ENCODE results near the gene SLC44A5. TPM values are rescaled to one million over a fixed set of nuclear protein-coding genes. Genes with fewer than 3 reads are reported as not detected.

The SLC44A5 gene
- total RNA-seq, 2 experiments from 2014 or later, result 0.37 to 0.74 TPM

- Mint-ChIP-seq H3K36me3 (ENCODE audit: low read depth) (no peaks in the 10 kb centered on the region), H3K9me3 (no peaks in the 10 kb centered on the region)
These were observed 283.5 kb downstream of the SLC44A5 start for GRCh38 chr1:75327395-75327794.

GRCh38 chr1:75317976-75318375 is 292.9 kb downstream of the SLC44A5 start:
- intact Hi-C loops (cut with micrococcal nuclease), result no loop called here
- H3K4me3 Mint-ChIP-seq, result no peak overlapping the region
- DNase-seq, result no peak
- H3K36me3 Mint-ChIP-seq (ENCODE audit: low read depth), result no peaks in the 10 kb centered on the region
- H3K9me3 Mint-ChIP-seq, result no peaks in the 10 kb centered on the region
- no peak overlapping the region for H3K27ac Mint-ChIP-seq
- no peaks in the 10 kb centered on the region for H3K4me1 Mint-ChIP-seq (ENCODE audit: low read depth)
- CTCF ChIA-PET, result no interaction called here
- no peaks in the 10 kb centered on the region for H3K27me3 Mint-ChIP-seq (ENCODE audit: low read depth)

More at GRCh38 chr1:75327395-75327794, 283.5 kb downstream of the SLC44A5 start:
- Mint-ChIP-seq H3K4me3 (no peak overlapping the region), H3K4me1 (ENCODE audit: low read depth) (no peaks in the 10 kb centered on the region), H3K27me3 (ENCODE audit: low read depth) (no peaks in the 10 kb centered on the region), H3K27ac (no peak overlapping the region)
- intact Hi-C loops (cut with micrococcal nuclease), result no loop called here
- CTCF ChIA-PET, result no interaction called here
- DNase-seq, result no peak

- Mint-ChIP-seq H3K4me3 (no peak overlapping the region), H3K27ac (no peak overlapping the region), H3K36me3 (ENCODE audit: low read depth) (no peaks in the 10 kb centered on the region), H3K9me3 (no peaks in the 10 kb centered on the region), H3K27me3 (ENCODE audit: low read depth) (no peaks in the 10 kb centered on the region), H3K4me1 (ENCODE audit: low read depth) (no peaks in the 10 kb centered on the region)
- CTCF ChIA-PET, result no interaction called here
- intact Hi-C loops (cut with micrococcal nuclease), result no loop called here
- no peak for DNase-seq
These were observed 294.7 kb downstream of the SLC44A5 start for GRCh38 chr1:75316230-75316629.

GRCh38 chr1:75312620-75313019 is 298.3 kb downstream of the SLC44A5 start:
- no peaks in the 10 kb centered on the region for H3K4me1 Mint-ChIP-seq (ENCODE audit: low read depth)
- no peaks in the 10 kb centered on the region for H3K27me3 Mint-ChIP-seq (ENCODE audit: low read depth)
- CTCF ChIA-PET, result no interaction called here
- no peak overlapping the region for H3K4me3 Mint-ChIP-seq
- H3K27ac Mint-ChIP-seq, result no peak overlapping the region
- H3K9me3 Mint-ChIP-seq, result no peaks in the 10 kb centered on the region
- intact Hi-C loops (cut with micrococcal nuclease), result no loop called here
- no peak for DNase-seq
- H3K36me3 Mint-ChIP-seq (ENCODE audit: low read depth), result no peaks in the 10 kb centered on the region

- DNase-seq, result peak; percentile 5
- Mint-ChIP-seq H3K4me1 (ENCODE audit: low read depth) (no peaks in the 10 kb centered on the region), H3K4me3 (no peak overlapping the region), H3K9me3 (no peaks in the 10 kb centered on the region), H3K27ac (no peak overlapping the region), H3K36me3 (ENCODE audit: low read depth) (no peaks in the 10 kb centered on the region), H3K27me3 (ENCODE audit: low read depth) (no peaks in the 10 kb centered on the region)
- CTCF ChIA-PET, result interaction anchor here (1.1 kb wide), 1 partner anchor 45 kb away, joined by 3 read pairs; no protein-coding TSS in a partner anchor
- intact Hi-C loops (cut with micrococcal nuclease), result no loop called here
These were observed 300.8 kb downstream of the SLC44A5 start for GRCh38 chr1:75310067-75310466.

- no peaks in the 10 kb centered on the region for H3K9me3 Mint-ChIP-seq
- intact Hi-C loops (cut with micrococcal nuclease), result no loop called here
- H3K27ac Mint-ChIP-seq, result no peak overlapping the region
- DNase-seq, result no peak
- no peak overlapping the region for H3K4me3 Mint-ChIP-seq
- no peaks in the 10 kb centered on the region for H3K4me1 Mint-ChIP-seq (ENCODE audit: low read depth)
- H3K36me3 Mint-ChIP-seq (ENCODE audit: low read depth), result no peaks in the 10 kb centered on the region
- no peaks in the 10 kb centered on the region for H3K27me3 Mint-ChIP-seq (ENCODE audit: low read depth)
- CTCF ChIA-PET, result interaction anchor here (0.6 to 0.9 kb wide), 3 partner anchors 31 to 848 kb away, joined by 3 to 5 read pairs (median 3); no protein-coding TSS in a partner anchor
These were observed 302.5 kb downstream of the SLC44A5 start for GRCh38 chr1:75308365-75308764.

- Mint-ChIP-seq H3K27me3 (ENCODE audit: low read depth) (no peaks in the 10 kb centered on the region), H3K27ac (no peak overlapping the region), H3K9me3 (no peaks in the 10 kb centered on the region), H3K4me3 (no peak overlapping the region), H3K36me3 (ENCODE audit: low read depth) (no peaks in the 10 kb centered on the region), H3K4me1 (ENCODE audit: low read depth) (no peaks in the 10 kb centered on the region)
- CTCF ChIA-PET, result no interaction called here
- no peak for DNase-seq
- intact Hi-C loops (cut with micrococcal nuclease), result no loop called here
These were observed 305.9 kb downstream of the SLC44A5 start for GRCh38 chr1:75305061-75305460.

- no peaks in the 10 kb centered on the region for H3K4me1 Mint-ChIP-seq (ENCODE audit: low read depth)
- CTCF ChIA-PET, result no interaction called here
- intact Hi-C loops (cut with micrococcal nuclease), result no loop called here
- no peaks in the 10 kb centered on the region for H3K9me3 Mint-ChIP-seq
- DNase-seq, result no peak
- H3K36me3 Mint-ChIP-seq (ENCODE audit: low read depth), result no peaks in the 10 kb centered on the region
- peaks cover 3% of the 10 kb centered on the region for H3K27me3 Mint-ChIP-seq (ENCODE audit: low read depth)
- no peak overlapping the region for H3K4me3 Mint-ChIP-seq
- H3K27ac Mint-ChIP-seq, result no peak overlapping the region
These were observed 317.6 kb downstream of the SLC44A5 start for GRCh38 chr1:75293270-75293669.

- H3K4me3 Mint-ChIP-seq, result no peak overlapping the region
- H3K4me1 Mint-ChIP-seq (ENCODE audit: low read depth), result no peaks in the 10 kb centered on the region
- no peaks in the 10 kb centered on the region for H3K36me3 Mint-ChIP-seq (ENCODE audit: low read depth)
- no peak for DNase-seq
- CTCF ChIA-PET, result no interaction called here
- H3K9me3 Mint-ChIP-seq, result no peaks in the 10 kb centered on the region
- intact Hi-C loops (cut with micrococcal nuclease), result no loop called here
- no peaks in the 10 kb centered on the region for H3K27me3 Mint-ChIP-seq (ENCODE audit: low read depth)
- H3K27ac Mint-ChIP-seq, result no peak overlapping the region
These were observed 318.9 kb downstream of the SLC44A5 start for GRCh38 chr1:75292013-75292412.

GRCh38 chr1:75276385-75276784 is 334.5 kb downstream of the SLC44A5 start:
- intact Hi-C loops (cut with micrococcal nuclease), result no loop called here
- Mint-ChIP-seq H3K27me3 (ENCODE audit: low read depth) (no peaks in the 10 kb centered on the region), H3K4me3 (no peak overlapping the region), H3K27ac (no peak overlapping the region), H3K9me3 (peaks cover 2% of the 10 kb centered on the region), H3K4me1 (ENCODE audit: low read depth) (no peaks in the 10 kb centered on the region), H3K36me3 (ENCODE audit: low read depth) (no peaks in the 10 kb centered on the region)
- CTCF ChIA-PET, result interaction anchor here (4.5 kb wide), 1 partner anchor 10 kb away, joined by 23 read pairs; no protein-coding TSS in a partner anchor
- DNase-seq, result no peak

GRCh38 chr1:75275631-75276030 is 335.3 kb downstream of the SLC44A5 start:
- H3K9me3 Mint-ChIP-seq, result peaks cover 2% of the 10 kb centered on the region
- CTCF ChIA-PET, result interaction anchor here (1.1 to 4.5 kb wide), 2 partner anchors 10 to 42 kb away, joined by 3 to 23 read pairs; no protein-coding TSS in a partner anchor
- H3K27ac Mint-ChIP-seq, result no peak overlapping the region
- intact Hi-C loops (cut with micrococcal nuclease), result no loop called here
- H3K27me3 Mint-ChIP-seq (ENCODE audit: low read depth), result no peaks in the 10 kb centered on the region
- H3K4me3 Mint-ChIP-seq, result no peak overlapping the region
- H3K36me3 Mint-ChIP-seq (ENCODE audit: low read depth), result no peaks in the 10 kb centered on the region
- no peaks in the 10 kb centered on the region for H3K4me1 Mint-ChIP-seq (ENCODE audit: low read depth)
- no peak for DNase-seq

- CTCF ChIA-PET, result interaction anchor here (1.1 to 4.5 kb wide), 2 partner anchors 9 to 42 kb away, joined by 3 to 23 read pairs; no protein-coding TSS in a partner anchor
- Mint-ChIP-seq H3K27ac (no peak overlapping the region), H3K27me3 (ENCODE audit: low read depth) (no peaks in the 10 kb centered on the region), H3K9me3 (peaks cover 2% of the 10 kb centered on the region), H3K36me3 (ENCODE audit: low read depth) (no peaks in the 10 kb centered on the region), H3K4me1 (ENCODE audit: low read depth) (no peaks in the 10 kb centered on the region), H3K4me3 (no peak overlapping the region)
- intact Hi-C loops (cut with micrococcal nuclease), result no loop called here
- DNase-seq, result no peak
These were observed 335.9 kb downstream of the SLC44A5 start for GRCh38 chr1:75274920-75275506.

GRCh38 chr1:75273110-75273509 is 337.8 kb downstream of the SLC44A5 start:
- no peaks in the 10 kb centered on the region for H3K4me1 Mint-ChIP-seq (ENCODE audit: low read depth)
- CTCF ChIA-PET, result no interaction called here
- H3K36me3 Mint-ChIP-seq (ENCODE audit: low read depth), result no peaks in the 10 kb centered on the region
- H3K27ac Mint-ChIP-seq, result no peak overlapping the region
- DNase-seq, result no peak
- H3K4me3 Mint-ChIP-seq, result no peak overlapping the region
- intact Hi-C loops (cut with micrococcal nuclease), result no loop called here
- no peaks in the 10 kb centered on the region for H3K27me3 Mint-ChIP-seq (ENCODE audit: low read depth)
- H3K9me3 Mint-ChIP-seq, result no peaks in the 10 kb centered on the region

Measured in activated naive CD4-positive, alpha-beta T cell treated with anti-CD3 and anti-CD28 coated beads for 36 hours (primary cell).